Stimulated activated CD8-positive, alpha-beta memory T cell treated with anti-CD3 and anti-CD28 coated beads, Interleukin-7, amount 100 ng/mL, for 24 hours (primary cell): ENCODE results near the gene JPT1.
"Not testable (repeated sequence)": the region's sequence is repeated elsewhere in the genome, so short reads cannot be mapped to it uniquely, and the experiment has no call there.

Experiments
- DNase-seq: peaks from one replicate; pipeline ENCODE4 v3.0.0-alpha.2; 2020; ENCODE audit warnings: low read depth

The JPT1 gene

GRCh38 chr17:75155191-75155601 is 884 bp upstream of the JPT1 start:
- DNase-seq, result no peak

GRCh38 chr17:75153780-75154194 is 525 bp downstream of the JPT1 start:
- no peak for DNase-seq

- no peak for DNase-seq
These were observed 1.2 kb downstream of the JPT1 start for GRCh38 chr17:75152922-75153779.

DNA sequence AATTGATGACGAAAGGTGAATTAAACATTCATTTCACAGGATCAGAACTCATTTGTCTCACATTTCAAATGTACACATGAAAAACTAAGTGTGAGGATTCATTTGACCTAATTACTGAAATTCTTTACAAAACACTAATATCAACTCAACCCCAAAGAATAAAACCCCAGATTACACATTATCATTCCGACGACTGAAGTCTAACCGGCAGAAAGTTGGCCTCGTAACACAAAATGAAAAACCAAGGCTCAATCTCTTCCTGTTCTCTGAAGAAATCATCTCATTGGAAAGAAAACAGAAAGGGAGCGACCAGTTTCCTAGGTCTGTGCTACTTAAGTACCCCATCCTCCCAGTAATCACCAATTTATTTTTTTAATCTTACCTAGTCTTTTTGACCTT is 1.8 kb downstream of the JPT1 start:
- DNase-seq, result no peak

DNA sequence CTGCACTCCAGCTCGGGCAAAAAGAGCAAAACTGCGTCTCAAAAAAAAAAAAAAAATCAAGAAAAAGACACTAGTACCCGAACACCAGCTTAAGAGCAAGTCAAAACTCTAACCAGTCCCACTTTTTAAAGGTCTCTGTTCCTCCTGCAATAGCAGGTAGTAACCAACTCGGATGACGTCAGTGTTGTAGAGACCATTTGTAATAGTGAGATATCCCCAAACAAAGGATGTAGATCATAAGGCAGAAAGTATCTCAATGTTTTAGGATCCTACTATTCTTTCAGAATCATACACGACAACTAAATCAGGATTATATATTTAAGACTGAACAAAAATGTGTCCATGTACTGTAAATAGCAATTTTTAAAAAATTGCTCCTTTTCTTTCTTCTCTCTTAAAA is 2.4 kb downstream of the JPT1 start:
- DNase-seq, result no peak

DNA sequence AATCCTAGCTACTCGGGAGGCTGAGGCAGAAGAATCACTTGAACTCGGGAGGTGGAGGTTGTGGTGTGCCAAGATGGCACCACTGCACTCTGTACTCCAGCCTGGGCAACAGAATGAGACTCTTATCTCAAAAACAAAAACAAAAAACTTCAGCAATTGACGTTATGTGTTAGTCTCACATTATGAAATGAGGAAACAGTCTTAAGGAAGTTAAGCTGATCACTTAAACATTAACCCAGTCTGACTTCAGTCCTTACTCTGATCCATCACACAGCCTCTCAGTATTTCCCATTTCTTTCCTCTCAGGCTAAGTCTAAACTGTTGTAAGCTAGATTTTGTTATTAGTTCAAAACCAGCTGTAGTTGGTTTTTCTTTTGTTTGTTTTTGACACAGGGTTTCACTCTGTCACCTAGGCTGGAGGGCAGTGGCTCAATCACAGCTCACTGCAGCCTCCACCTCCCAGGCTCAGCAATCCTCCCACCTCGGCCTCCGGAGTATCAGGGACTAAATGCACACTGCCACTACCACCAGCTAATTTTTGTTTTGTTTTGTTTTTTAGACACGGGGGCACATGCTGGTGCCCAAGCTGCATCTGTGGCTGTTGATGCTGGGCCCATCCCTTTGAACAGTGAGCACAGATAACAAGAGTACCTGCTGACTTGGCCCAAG is 6.3 kb downstream of the JPT1 start:
- DNase-seq, result no peak

DNA sequence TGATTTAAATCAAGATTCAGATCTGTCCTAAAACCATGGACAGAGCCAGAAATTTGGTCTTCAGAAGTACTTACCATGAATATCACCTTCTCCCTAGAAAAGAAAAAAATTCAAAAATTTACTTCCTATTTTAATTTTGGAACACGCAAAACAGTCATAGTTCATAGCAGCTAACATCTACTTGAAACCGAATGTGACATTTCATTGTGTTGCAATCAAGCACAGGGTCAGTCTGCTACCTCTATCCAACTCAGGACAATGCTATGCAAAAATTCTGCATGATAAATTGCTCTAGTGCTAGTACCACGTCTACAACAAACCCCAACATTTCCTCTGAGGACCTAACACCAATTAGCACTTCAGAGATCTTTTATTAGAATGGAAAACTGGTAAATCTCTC is 7.7 kb downstream of the JPT1 start:
- DNase-seq, result no peak

- DNase-seq, result no peak
These were observed 9.3 kb downstream of the JPT1 start for GRCh38 chr17:75144816-75145512.

- DNase-seq, result no peak
These were observed 11.9 kb downstream of the JPT1 start for GRCh38 chr17:75142236-75142971.

GRCh38 chr17:75138519-75138918 is 15.8 kb downstream of the JPT1 start:
- DNase-seq, result no peak

DNA sequence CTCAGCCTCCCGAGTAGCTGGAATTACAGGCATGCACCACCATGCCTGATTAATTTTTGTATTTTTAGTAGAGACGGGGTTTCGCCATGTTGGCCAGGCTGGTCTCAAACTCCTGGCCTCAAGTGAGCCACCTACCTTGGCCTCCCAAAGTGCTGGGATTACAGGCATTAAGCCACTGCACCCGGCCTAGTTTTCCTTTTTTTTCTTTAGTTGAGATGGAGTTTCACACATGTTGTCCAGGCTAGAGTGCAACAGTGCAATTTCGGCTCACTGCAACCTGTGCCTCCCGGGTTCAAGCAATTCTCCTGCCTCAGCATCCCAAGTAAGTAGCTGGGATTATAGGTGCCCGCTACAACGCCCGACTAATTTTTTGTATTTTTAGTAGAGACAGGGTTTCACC is 16.6 kb downstream of the JPT1 start:
- DNase-seq, result not testable (repeated sequence)

- no peak for DNase-seq
These were observed 18.4 kb downstream of the JPT1 start for GRCh38 chr17:75135946-75136345.

DNA sequence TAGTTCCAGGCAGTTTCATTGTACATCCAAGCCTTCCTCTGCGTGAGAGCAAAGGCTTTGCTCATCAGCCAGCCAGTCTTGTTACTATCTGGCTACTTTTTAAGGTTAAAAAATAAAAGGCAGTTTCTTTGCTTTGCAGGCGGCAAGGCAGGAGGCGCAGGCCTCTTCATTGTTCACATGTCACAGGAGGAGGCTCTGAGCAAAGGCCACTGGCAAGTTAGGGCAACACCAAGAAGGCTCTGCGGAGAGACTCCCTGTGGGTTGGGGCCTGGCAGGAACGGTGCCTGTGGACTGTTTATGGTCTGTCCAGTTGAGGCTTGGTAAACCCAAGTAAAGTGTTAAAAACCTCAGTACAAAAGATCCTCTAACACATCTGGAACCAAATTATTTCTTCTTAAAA is 18.9 kb downstream of the JPT1 start:
- DNase-seq, result no peak

DNA sequence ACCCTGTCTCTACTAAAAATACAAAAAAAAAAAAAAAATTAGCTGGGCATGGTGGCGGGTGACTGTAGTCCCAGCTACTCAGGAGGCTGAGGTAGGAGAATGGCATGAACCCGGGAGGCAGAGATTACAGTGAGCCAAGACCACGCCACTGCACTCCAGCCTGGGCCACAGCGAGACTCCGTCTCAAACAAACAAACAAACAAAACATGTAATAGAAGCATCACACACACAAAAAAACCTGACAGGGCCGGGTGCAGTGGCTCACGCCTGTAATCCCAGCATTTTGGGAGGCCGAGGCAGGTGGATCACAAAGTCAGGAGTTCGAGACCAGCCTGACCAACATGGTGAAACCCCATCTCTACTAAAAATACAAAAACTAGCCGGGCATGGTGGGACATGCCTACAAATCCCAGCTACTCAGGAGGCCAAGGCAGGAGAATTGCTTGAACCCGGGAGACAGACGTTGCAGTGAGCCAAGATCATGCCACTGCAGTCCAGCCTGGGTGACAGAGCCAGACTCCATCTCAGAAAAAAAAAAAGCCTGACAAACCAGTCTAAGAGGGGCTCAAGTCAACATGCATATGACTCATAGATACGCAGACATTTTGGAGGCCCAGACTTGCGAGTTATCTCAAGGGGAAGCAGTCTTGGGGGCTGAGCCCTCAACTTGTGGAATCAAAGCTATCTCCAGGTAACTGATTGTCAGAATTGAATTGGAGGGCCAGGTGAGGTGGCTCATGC is 20.5 kb downstream of the JPT1 start:
- DNase-seq, result not testable (repeated sequence)

GRCh38 chr17:75133001-75133400 is 21.3 kb downstream of the JPT1 start:
- DNase-seq, result no peak

DNA sequence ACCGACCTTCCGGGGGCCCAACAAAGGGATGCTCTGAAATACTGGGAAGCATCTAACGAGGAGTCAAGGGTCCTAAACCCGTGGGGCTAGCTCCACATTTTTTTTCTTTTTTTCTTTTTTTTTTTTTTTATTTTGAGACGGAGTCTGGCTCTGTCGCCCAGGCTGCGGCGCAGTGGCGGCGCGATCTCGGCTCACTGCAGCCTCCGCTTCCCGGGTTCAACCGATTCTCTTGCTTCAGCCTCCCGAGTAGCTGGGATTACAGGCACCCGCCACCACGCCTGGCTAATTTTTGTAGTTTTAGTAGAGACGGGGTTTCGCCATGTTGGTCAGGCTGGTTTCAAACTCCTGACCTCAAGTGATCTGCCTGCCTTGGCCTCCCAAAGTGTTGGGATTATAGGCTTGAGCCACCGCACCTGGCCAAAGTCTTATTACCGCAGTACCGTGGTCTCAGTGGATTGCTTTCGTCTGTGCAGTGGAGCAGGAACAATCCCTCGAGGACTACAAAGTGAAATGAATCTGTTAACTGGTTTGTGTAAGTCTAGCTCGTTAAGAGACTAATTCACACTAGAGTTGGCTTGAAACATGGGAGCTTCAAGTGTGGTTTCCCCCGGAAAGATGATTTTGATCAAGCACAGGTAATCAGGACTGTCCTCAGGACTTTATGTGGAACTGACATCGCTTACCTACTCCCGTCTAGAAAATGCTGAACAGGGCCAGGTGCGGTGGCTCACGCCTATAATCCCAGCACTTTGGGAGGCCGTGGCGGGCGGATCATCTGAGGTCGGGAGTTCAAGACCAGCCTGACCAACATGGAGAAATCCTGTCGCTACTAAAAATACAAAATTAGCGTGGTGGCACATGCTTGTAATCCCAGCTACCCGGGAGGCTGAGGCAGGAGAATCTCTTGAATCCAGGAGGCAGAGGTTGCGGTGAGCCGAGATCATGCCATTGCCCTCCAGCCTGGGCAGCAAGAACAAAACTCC is 22.0 kb downstream of the JPT1 start:
- not testable (repeated sequence) for DNase-seq

- DNase-seq, result peak; percentile 40
These were observed 22.9 kb downstream of the JPT1 start, which contains the start of gene NT5C for GRCh38 chr17:75131278-75132017. Gene NT5C (minus strand): TSS chr17:75131742. CDS start chr17:75131707, 35 bp downstream.

DNA sequence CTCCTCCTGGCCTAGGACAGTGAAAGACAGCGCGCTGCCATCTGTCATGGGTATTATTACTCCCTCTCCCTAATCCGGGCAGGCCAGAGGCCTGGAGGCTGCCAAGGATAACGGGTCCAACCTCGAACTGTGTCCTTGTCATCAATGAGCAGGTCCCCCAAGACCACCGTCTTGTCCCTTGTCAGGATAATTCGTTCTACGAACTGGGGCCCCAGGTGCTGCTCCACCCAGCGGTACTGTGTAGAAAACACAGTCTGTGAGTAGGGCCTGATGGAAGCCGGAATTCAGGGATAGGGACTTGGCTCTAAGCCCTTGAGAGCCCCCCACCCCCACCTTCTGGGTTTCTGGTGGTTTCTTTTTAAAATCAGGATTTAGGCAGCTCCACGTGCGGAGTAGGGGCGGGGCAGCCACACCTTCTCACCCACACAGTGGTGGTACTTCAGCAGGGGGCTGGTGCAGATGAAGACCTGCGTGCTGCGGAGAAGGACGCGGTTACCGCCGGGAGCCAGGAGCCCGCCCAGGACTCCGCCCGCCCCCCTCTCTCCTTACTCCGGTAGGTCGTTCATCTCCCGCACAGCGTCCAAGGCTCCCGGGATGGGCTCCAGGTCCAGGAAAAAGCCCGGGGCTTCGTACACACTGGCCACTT is 23.6 kb downstream of the JPT1 start:
- DNase-seq, result no peak
